Karpas-422 (cell line): ENCODE measurements around the gene HLA-F. TPM values are rescaled to one million over a fixed set of nuclear protein-coding genes. Genes with fewer than 3 reads are reported as not detected.

Source experiments
- DNase-seq: peaks from one replicate; pipeline ENCODE4 v3.0.0-alpha.2; 2015
- H2AFZ ChIP-seq: fragments of 200-600 bp; sonication (generic); 2 replicates; pipeline ENCODE4 v1.6.1; 2014; ENCODE audit warnings: antibody characterized with exemption, low read length, mixed read lengths
- H3K27ac ChIP-seq: fragments of 200-600 bp; sonication (generic); 2 replicates; pipeline ENCODE4 v1.5.1; 2014; ENCODE audit warnings: mild to moderate bottlenecking, low read length, moderate library complexity
- H3K27me3 ChIP-seq: fragments of 200-600 bp; sonication (generic); 2 replicates; pipeline ENCODE4 v1.6.1; 2014; ENCODE audit warnings: low read length, mixed read lengths
- H3K36me3 ChIP-seq: fragments of 200-600 bp; sonication (generic); 2 replicates; pipeline ENCODE4 v1.6.1; 2014; ENCODE audit warnings: low read length, mixed read lengths; ENCODE audit not compliant: insufficient read depth
- H3K4me1 ChIP-seq: fragments of 200-600 bp; sonication (generic); 2 replicates; pipeline ENCODE4 v1.6.1; 2014; ENCODE audit warnings: mild to moderate bottlenecking, low read length, mixed read lengths
- H3K4me2 ChIP-seq: fragments of 200-600 bp; sonication (generic); 2 replicates; pipeline ENCODE4 v1.6.1; 2014; ENCODE audit warnings: low read length, low read depth, mild to moderate bottlenecking; ENCODE audit not compliant: poor library complexity, severe bottlenecking
- H3K4me3 ChIP-seq: fragments of 200-600 bp; sonication (generic); 2 replicates; pipeline ENCODE4 v1.5.1; 2014; ENCODE audit warnings: mild to moderate bottlenecking, antibody characterized with exemption, low read length, mixed read lengths
- H3K79me2 ChIP-seq: fragments of 200-600 bp; sonication (generic); 2 replicates; pipeline ENCODE4 v1.6.1; 2014; ENCODE audit warnings: mild to moderate bottlenecking, low read length, mixed read lengths
- H3K9ac ChIP-seq: fragments of 200-600 bp; sonication (generic); 2 replicates; pipeline ENCODE4 v1.6.0; 2014; ENCODE audit warnings: low read length
- H3K9me2 ChIP-seq: fragments of 200-600 bp; sonication (generic), shearing (Covaris generic); replicated peaks from 2 replicates; pipeline ENCODE4 v1.6.0; 2014; ENCODE audit warnings: mild to moderate bottlenecking, low read length, moderate library complexity; ENCODE audit not compliant: insufficient read depth
- H3K9me3 ChIP-seq: fragments of 300-700, 200-600 bp; sonication (generic); 2 replicates; pipeline ENCODE4 v1.6.1; 2014; ENCODE audit warnings: low read length, mixed read lengths
- H4K20me1 ChIP-seq: fragments of 200-600 bp; sonication (generic); 2 replicates; pipeline ENCODE4 v1.6.1; 2014; ENCODE audit warnings: mild to moderate bottlenecking, antibody characterized with exemption, low read length, low read depth; ENCODE audit not compliant: insufficient read depth
- total RNA-seq: library from RNA; depleted of rRNA; stranded (reverse); fragments of >200 nt; shearing (Covaris generic); gene quantifications from 2 replicates; pipeline ENCODE4 v1.2.3, GENCODE V29; 2014; ENCODE audit warnings: low replicate concordance

The HLA-F gene
- total RNA-seq, 1 experiment from 2014 or later: 8.5 TPM

GRCh38 chr6:29736563-29736962 lies 13.3 kb downstream of the HLA-F start:
- Histone ChIP-seq H3K9me3 (no peaks in the 10 kb centered on the region), H3K27ac (no peak overlapping the region), H3K27me3 (no peaks in the 10 kb centered on the region), H4K20me1 (no peaks in the 10 kb centered on the region), H3K4me1 (no peaks in the 10 kb centered on the region), H2AFZ (no peak overlapping the region), H3K4me2 (no peak overlapping the region), H3K79me2 (no peaks in the 10 kb centered on the region), H3K4me3 (no peak overlapping the region), H3K9me2 (no peaks in the 10 kb centered on the region), H3K9ac (no peak overlapping the region), H3K36me3 (no peaks in the 10 kb centered on the region)
- no peak for DNase-seq

GRCh38 chr6:29737707-29738630 lies 14.7 kb downstream of the HLA-F start:
- no peak overlapping the region for H3K9ac ChIP-seq
- DNase-seq: peak; percentile 86
- no peaks in the 10 kb centered on the region for H3K9me3 ChIP-seq
- no peaks in the 10 kb centered on the region for H3K9me2 ChIP-seq
- H3K27ac ChIP-seq: no peak overlapping the region
- no peak overlapping the region for H3K4me2 ChIP-seq
- no peaks in the 10 kb centered on the region for H3K79me2 ChIP-seq
- H2AFZ ChIP-seq: no peak overlapping the region
- no peak overlapping the region for H3K4me3 ChIP-seq
- H4K20me1 ChIP-seq: no peaks in the 10 kb centered on the region
- no peaks in the 10 kb centered on the region for H3K4me1 ChIP-seq
- H3K27me3 ChIP-seq: no peaks in the 10 kb centered on the region
- H3K36me3 ChIP-seq: no peaks in the 10 kb centered on the region

- Histone ChIP-seq H3K9ac (no peak overlapping the region), H3K27me3 (no peaks in the 10 kb centered on the region)
- no peak for DNase-seq
Measured at GRCh38 chr6:29739136-29739881, 16.1 kb downstream of the HLA-F start.

GRCh38 chr6:29739882-29740261 lies 16.6 kb downstream of the HLA-F start:
- Histone ChIP-seq H3K79me2 (no peaks in the 10 kb centered on the region), H3K4me3 (no peak overlapping the region), H3K4me2 (no peak overlapping the region), H3K36me3 (no peaks in the 10 kb centered on the region), H3K27me3 (no peaks in the 10 kb centered on the region), H3K4me1 (no peaks in the 10 kb centered on the region), H3K9me3 (no peaks in the 10 kb centered on the region), H4K20me1 (no peaks in the 10 kb centered on the region), H3K27ac (no peak overlapping the region), H3K9me2 (no peaks in the 10 kb centered on the region), H3K9ac (no peak overlapping the region), H2AFZ (no peak overlapping the region)
- no peak for DNase-seq

More at GRCh38 chr6:29739136-29739881, 16.1 kb downstream of the HLA-F start:
- no peaks in the 10 kb centered on the region for H3K9me2 ChIP-seq
- H2AFZ ChIP-seq: no peak overlapping the region
- H3K4me2 ChIP-seq: no peak overlapping the region
- no peaks in the 10 kb centered on the region for H3K36me3 ChIP-seq
- no peaks in the 10 kb centered on the region for H3K79me2 ChIP-seq
- H3K27ac ChIP-seq: no peak overlapping the region
- H3K4me1 ChIP-seq: no peaks in the 10 kb centered on the region
- no peaks in the 10 kb centered on the region for H3K9me3 ChIP-seq
- H3K4me3 ChIP-seq: no peak overlapping the region
- H4K20me1 ChIP-seq: no peaks in the 10 kb centered on the region

GRCh38 chr6:29741592-29741991 lies 18.4 kb downstream of the HLA-F start:
- Histone ChIP-seq H4K20me1 (no peaks in the 10 kb centered on the region), H3K9me2 (no peaks in the 10 kb centered on the region), H3K4me1 (no peaks in the 10 kb centered on the region), H3K9me3 (no peaks in the 10 kb centered on the region), H3K27ac (no peak overlapping the region), H2AFZ (no peak overlapping the region), H3K79me2 (no peaks in the 10 kb centered on the region), H3K4me3 (no peak overlapping the region), H3K27me3 (no peaks in the 10 kb centered on the region), H3K4me2 (no peak overlapping the region), H3K9ac (no peak overlapping the region), H3K36me3 (no peaks in the 10 kb centered on the region)
- no peak for DNase-seq

- Histone ChIP-seq H3K4me3 (no peak overlapping the region), H3K4me2 (no peak overlapping the region), H3K79me2 (no peaks in the 10 kb centered on the region), H3K4me1 (no peaks in the 10 kb centered on the region), H2AFZ (no peak overlapping the region), H4K20me1 (no peaks in the 10 kb centered on the region), H3K27ac (no peak overlapping the region), H3K9me2 (no peaks in the 10 kb centered on the region), H3K27me3 (no peaks in the 10 kb centered on the region), H3K9ac (no peak overlapping the region), H3K36me3 (no peaks in the 10 kb centered on the region), H3K9me3 (no peaks in the 10 kb centered on the region)
- DNase-seq: no peak
Measured at GRCh38 chr6:29742127-29742526, 18.9 kb downstream of the HLA-F start.

GRCh38 chr6:29743025-29743424 lies 19.8 kb downstream of the HLA-F start:
- H3K9ac ChIP-seq: no peak overlapping the region
- DNase-seq: no peak

GRCh38 chr6:29743568-29743967 lies 20.3 kb downstream of the HLA-F start:
- Histone ChIP-seq H3K4me3 (no peak overlapping the region), H2AFZ (no peak overlapping the region), H3K36me3 (no peaks in the 10 kb centered on the region), H3K79me2 (no peaks in the 10 kb centered on the region), H3K9me2 (no peaks in the 10 kb centered on the region), H3K9ac (no peak overlapping the region), H4K20me1 (no peaks in the 10 kb centered on the region), H3K4me1 (no peaks in the 10 kb centered on the region), H3K9me3 (no peaks in the 10 kb centered on the region), H3K4me2 (no peak overlapping the region), H3K27me3 (no peaks in the 10 kb centered on the region), H3K27ac (no peak overlapping the region)
- DNase-seq: no peak

More at GRCh38 chr6:29743025-29743424, 19.8 kb downstream of the HLA-F start:
- Histone ChIP-seq H3K9me3 (no peaks in the 10 kb centered on the region), H3K27ac (no peak overlapping the region), H3K9me2 (no peaks in the 10 kb centered on the region), H3K4me2 (no peak overlapping the region), H3K4me1 (no peaks in the 10 kb centered on the region), H4K20me1 (no peaks in the 10 kb centered on the region), H2AFZ (no peak overlapping the region), H3K27me3 (no peaks in the 10 kb centered on the region), H3K4me3 (no peak overlapping the region), H3K79me2 (no peaks in the 10 kb centered on the region), H3K36me3 (no peaks in the 10 kb centered on the region)
